Endothelial cell of umbilical vein (primary cell): ENCODE measurements around the gene RHOBTB1. TPM values are rescaled to one million over a fixed set of nuclear protein-coding genes. Genes with fewer than 3 reads are reported as not detected.

Source experiments
- BruUV-seq: library from RNA; stranded (reverse); fragments of 400-500 nt; replicated peaks from 2 replicates; lab custom pipeline; 2021; lab: Mats Ljungman, UMichigan
- CTCF ChIA-PET: fragments of 300-600, 350-600 bp; sonication (Branson Sonifier 250); formaldehyde crosslinking; loops from one replicate; lab custom pipeline; 2021; ENCODE audit warnings: antibody characterized with exemption, inconsistent platforms; lab: Charles Lee
- POLR2A ChIA-PET: fragments of 300-600, 350-600 bp; sonication (Branson Sonifier 250); formaldehyde crosslinking; loops from one replicate; lab custom pipeline; 2021; ENCODE audit warnings: antibody characterized with exemption, inconsistent platforms; lab: Charles Lee
- DNase-seq: peaks from one replicate; pipeline ENCODE4 v3.0.0-alpha.2; 2011; ENCODE audit warnings: low read depth, low spot score
- FAIRE-seq: peaks from 2 replicates; lab custom pipeline; 2011; peaks lifted over from hg19 to GRCh38; lab: Jason Lieb, UNC
- H2AFZ ChIP-seq: 2 replicates; pipeline ENCODE4 v1.6.0; 2012; ENCODE audit warnings: low read depth, low read length, control low read depth, inconsistent platforms
- H3K27ac ChIP-seq: 2 replicates; pipeline ENCODE4 v1.5.1; 2011; ENCODE audit warnings: low read depth, mild to moderate bottlenecking, control low read depth, low read length, moderate library complexity; ENCODE audit not compliant: insufficient read depth
- H3K27me3 ChIP-seq, 2 experiments: 2 replicates each; pipeline versions ENCODE4 v1.6.0 to v1.6.1; 2011; ENCODE audit warnings: low read length in 2 of 2, mixed read lengths in 1 of 2; ENCODE audit not compliant: control insufficient read depth in 2 of 2, insufficient read depth in 2 of 2
- H3K36me3 ChIP-seq, 2 experiments: 2 replicates in 1 of 2; 3 replicates in 1 of 2; pipeline ENCODE4 v1.5.1; 2011; ENCODE audit warnings: low read length in 2 of 2, mild to moderate bottlenecking in 1 of 2, moderate library complexity in 1 of 2; ENCODE audit not compliant: control insufficient read depth in 2 of 2, insufficient read depth in 2 of 2; ENCODE audit errors: extremely low read depth in 1 of 2
- H3K4me1 ChIP-seq: 3 replicates; pipeline ENCODE4 v1.5.1; 2011; ENCODE audit warnings: mild to moderate bottlenecking, low read length; ENCODE audit not compliant: control insufficient read depth, insufficient read depth; ENCODE audit errors: extremely low read depth
- H3K4me2 ChIP-seq: 2 replicates; pipeline ENCODE4 v1.6.1; 2011; ENCODE audit warnings: low read length, control low read depth, mixed read lengths; ENCODE audit not compliant: insufficient read depth
- H3K4me3 ChIP-seq, 3 experiments: fragments of 200-600 bp in 1 of 3; sonication (generic), shearing (Covaris generic) in 1 of 3; replicated peaks in 1 of 3; 2 replicates each; pipeline ENCODE4 v1.5.1; 2011 to 2016; ENCODE audit warnings: control low read depth in 3 of 3, low read length in 3 of 3, mild to moderate bottlenecking in 2 of 3, inconsistent platforms in 1 of 3, low read depth in 1 of 3, moderate library complexity in 1 of 3; ENCODE audit not compliant: insufficient read depth in 1 of 3
- H3K79me2 ChIP-seq: 2 replicates; pipeline ENCODE4 v1.6.0; 2012; ENCODE audit warnings: low read length, inconsistent platforms; ENCODE audit not compliant: control insufficient read depth, insufficient read depth
- H3K9ac ChIP-seq: replicated peaks from 2 replicates; pipeline ENCODE3; 2011; ENCODE audit warnings: low read length, control low read depth; ENCODE audit not compliant: insufficient read depth; ENCODE audit errors: extremely low read depth
- H3K9me1 ChIP-seq: replicated peaks from 3 replicates; pipeline ENCODE4 v1.6.0; 2011; ENCODE audit warnings: mild to moderate bottlenecking, low read length; ENCODE audit not compliant: control insufficient read depth, insufficient read depth; ENCODE audit errors: extremely low read depth
- H3K9me3 ChIP-seq: replicated peaks from 2 replicates; pipeline ENCODE4 v1.5.1; 2012; ENCODE audit warnings: low read length, inconsistent platforms; ENCODE audit not compliant: control insufficient read depth, insufficient read depth
- H4K20me1 ChIP-seq: replicated peaks from 2 replicates; pipeline ENCODE3; 2011; ENCODE audit warnings: mild to moderate bottlenecking, low read length; ENCODE audit not compliant: control insufficient read depth, insufficient read depth; ENCODE audit errors: extremely low read depth
- EZH2 ChIP-seq: IDR thresholded peaks from 2 replicates; pipeline ENCODE4 v1.6.1; 2012; ENCODE audit warnings: borderline replicate concordance, low read depth, mild to moderate bottlenecking, moderate library complexity, low read length, inconsistent platforms; ENCODE audit not compliant: severe bottlenecking
- FOS ChIP-seq: IDR thresholded peaks from 2 replicates; pipeline ENCODE4 v1.6.1; 2011; ENCODE audit warnings: mild to moderate bottlenecking, low read length, moderate library complexity, borderline replicate concordance; ENCODE audit not compliant: insufficient read depth
- JUN ChIP-seq: IDR thresholded peaks from 2 replicates; pipeline ENCODE4 v1.6.1; 2011; ENCODE audit warnings: borderline replicate concordance, low read depth; ENCODE audit not compliant: insufficient read length, insufficient read depth
- dilution Hi-C: fragments of 300-500 bp; cut with MboI; formaldehyde crosslinking; loops from one replicate; pipeline ENCODE4 v1.15.0; 2019; ENCODE audit warnings: low sequenced_read_pairs; ENCODE audit not compliant: extremely low pct_ligation_motif_present
- intact Hi-C: fragments of 100-400 bp; cut with micrococcal nuclease; formaldehyde crosslinking; loops from one replicate; pipeline ENCODE4 v1.10.0; 2022
- polyA plus RNA-seq, 4 experiments: library from polyadenylated mRNA; depleted of rRNA in 3 of 4; stranded (reverse) in 3 of 4; unstranded in 1 of 4; fragments of >200 nt; gene quantifications; 2 replicates each; pipeline versions ENCODE4 v1.2.1 to v1.2.3, GENCODE V29; 2011 to 2012; ENCODE audit warnings: missing spikeins in 1 of 4
- total RNA-seq: library from RNA; stranded (reverse); gene quantifications from 2 replicates; pipeline ENCODE4 v1.2.3, GENCODE V29; 2021
- TF ChIP-seq, protein P1 (sequence below), 2 donors: IDR thresholded peaks; 1 replicate in 1 of 2; 2 replicates in 1 of 2; pipeline ENCODE4 v1.5.1; 2011; ENCODE audit warnings: low read length in 2 of 2, mild to moderate bottlenecking in 2 of 2, moderate library complexity in 2 of 2, control low read depth in 1 of 2, inconsistent platforms in 1 of 2, low read depth in 1 of 2; ENCODE audit not compliant: insufficient read depth in 1 of 2; ENCODE audit errors: extremely low read depth in 1 of 2

The RHOBTB1 gene
- total and polyA plus RNA-seq, 2 donors (not counting 3 experiments of a cell fraction or from before 2014, with no cell fraction given): 21.2 to 31.0 TPM

DNA sequence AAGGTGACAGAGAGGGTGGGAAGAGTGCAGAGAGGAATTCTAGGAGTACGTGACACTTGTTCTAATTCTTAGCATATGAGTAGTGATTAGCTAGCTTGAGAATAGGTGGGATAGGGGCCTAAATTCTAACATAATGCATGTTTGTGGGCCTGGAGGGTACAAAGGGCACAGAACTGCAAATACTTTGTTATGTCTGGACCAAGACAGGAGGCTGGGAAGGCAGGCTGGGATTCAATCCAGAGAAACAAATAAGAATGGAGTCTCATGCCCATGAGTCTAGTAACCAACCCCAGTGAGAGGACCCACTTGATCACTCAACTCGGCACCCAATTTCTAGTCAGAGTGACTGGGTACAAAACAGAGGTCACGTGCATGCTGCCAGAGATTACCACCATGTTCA lies 40.9 kb downstream of the RHOBTB1 start:
- DNase-seq: no peak
- no peak overlapping the region for H3K4me2 ChIP-seq
- no peak for FAIRE-seq
- POLR2A ChIA-PET: no interaction called here
- H3K9me3 ChIP-seq: no peaks in the 10 kb centered on the region
- H2AFZ ChIP-seq: no peak overlapping the region
- no peaks in the 10 kb centered on the region for H3K79me2 ChIP-seq
- CTCF ChIA-PET: interaction anchor here (1.3 kb wide), 1 partner anchor 39 kb away, joined by 3 read pairs; no protein-coding TSS in a partner anchor
- no peak overlapping the region for H3K4me3 ChIP-seq
- dilution Hi-C loops (no loop called here), intact Hi-C loops (no loop called here)
- no TSS peak for BruUV-seq
- H3K9me1 ChIP-seq: no peaks in the 10 kb centered on the region
- H3K36me3 ChIP-seq: peaks cover 0 to 2% of the 10 kb centered on the region in 2 experiments
- no peak overlapping the region for H3K27ac ChIP-seq
- TF ChIP-seq EZH2 (no peak), FOS (no peak), JUN (no peak)
- no peaks in the 10 kb centered on the region for H4K20me1 ChIP-seq
- peaks cover 3% of the 10 kb centered on the region for H3K4me1 ChIP-seq
- H3K9ac ChIP-seq: no peak overlapping the region
- no peaks in the 10 kb centered on the region for H3K27me3 ChIP-seq

DNA sequence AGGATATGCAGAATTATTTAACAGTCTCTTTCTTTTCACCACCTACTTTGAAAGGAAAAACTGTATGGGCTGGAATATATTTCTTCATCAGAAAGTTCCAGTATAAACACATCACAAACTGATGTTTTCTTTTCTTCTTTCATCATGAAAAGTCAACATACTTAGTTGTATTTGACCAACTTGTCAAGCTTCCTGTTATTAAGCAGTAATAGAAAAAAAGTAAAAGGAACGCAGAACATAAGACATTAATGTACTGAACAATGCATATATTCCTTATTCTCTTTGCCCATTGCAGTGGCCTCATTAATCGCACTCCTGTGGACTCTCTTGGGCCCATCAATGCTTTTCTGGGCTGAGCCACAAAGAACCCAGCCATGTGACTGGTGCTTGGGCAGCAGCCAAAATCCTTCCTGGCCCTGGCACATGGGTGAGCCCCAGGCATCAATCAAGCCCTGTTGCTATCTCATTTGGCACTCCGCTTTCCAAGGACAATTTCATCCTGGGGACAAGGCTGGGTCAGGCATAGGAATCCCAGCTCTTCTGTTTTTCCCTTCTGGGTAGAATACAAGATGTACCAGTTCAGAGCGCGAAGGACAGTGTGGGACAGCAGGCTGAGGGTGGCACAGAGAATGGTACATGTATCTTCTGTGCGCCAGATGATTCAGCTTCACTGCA lies 42.3 kb downstream of the RHOBTB1 start:
- no peak overlapping the region for H3K4me3 ChIP-seq
- dilution Hi-C loops: no loop called here
- DNase-seq (peak; percentile 59), FAIRE-seq (no peak)
- no peaks in the 10 kb centered on the region for H3K79me2 ChIP-seq
- no peak overlapping the region for H2AFZ ChIP-seq
- H3K4me2 ChIP-seq: no peak overlapping the region
- intact Hi-C loops: no loop called here
- no peaks in the 10 kb centered on the region for H3K9me3 ChIP-seq
- BruUV-seq: no TSS peak
- H3K27ac ChIP-seq: no peak overlapping the region
- TF ChIP-seq JUN: no peak
- TF ChIP-seq, protein P1, sequence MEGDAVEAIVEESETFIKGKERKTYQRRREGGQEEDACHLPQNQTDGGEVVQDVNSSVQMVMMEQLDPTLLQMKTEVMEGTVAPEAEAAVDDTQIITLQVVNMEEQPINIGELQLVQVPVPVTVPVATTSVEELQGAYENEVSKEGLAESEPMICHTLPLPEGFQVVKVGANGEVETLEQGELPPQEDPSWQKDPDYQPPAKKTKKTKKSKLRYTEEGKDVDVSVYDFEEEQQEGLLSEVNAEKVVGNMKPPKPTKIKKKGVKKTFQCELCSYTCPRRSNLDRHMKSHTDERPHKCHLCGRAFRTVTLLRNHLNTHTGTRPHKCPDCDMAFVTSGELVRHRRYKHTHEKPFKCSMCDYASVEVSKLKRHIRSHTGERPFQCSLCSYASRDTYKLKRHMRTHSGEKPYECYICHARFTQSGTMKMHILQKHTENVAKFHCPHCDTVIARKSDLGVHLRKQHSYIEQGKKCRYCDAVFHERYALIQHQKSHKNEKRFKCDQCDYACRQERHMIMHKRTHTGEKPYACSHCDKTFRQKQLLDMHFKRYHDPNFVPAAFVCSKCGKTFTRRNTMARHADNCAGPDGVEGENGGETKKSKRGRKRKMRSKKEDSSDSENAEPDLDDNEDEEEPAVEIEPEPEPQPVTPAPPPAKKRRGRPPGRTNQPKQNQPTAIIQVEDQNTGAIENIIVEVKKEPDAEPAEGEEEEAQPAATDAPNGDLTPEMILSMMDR (IDR thresholded peaks at IDR 0.05; ENCODE audit: extremely low read depth in 1 of 2, insufficient read depth in 1 of 2, low read depth in 1 of 2, low read length in 2 of 2): no peak
- no peak overlapping the region for H3K9ac ChIP-seq
- no peaks in the 10 kb centered on the region for H3K9me1 ChIP-seq
- peaks cover 3% of the 10 kb centered on the region for H3K4me1 ChIP-seq
- H3K27me3 ChIP-seq: no peaks in the 10 kb centered on the region
- H3K36me3 ChIP-seq: peaks cover 0 to 2% of the 10 kb centered on the region in 2 experiments
- ChIA-PET POLR2A (no interaction called here), CTCF (no interaction called here)
- H4K20me1 ChIP-seq: no peaks in the 10 kb centered on the region
